IMR-90 (cell line): ENCODE results near the gene DOCK2. TPM values are rescaled to one million over a fixed set of nuclear protein-coding genes. Genes with fewer than 3 reads are reported as not detected.

ENCODE experiments used
- ATAC-seq: fragments of 200-7000 bp; cut with Tn5 transposase; 2 replicates; pipeline ENCODE4 v1.9.1; 2020; ENCODE audit warnings: low read depth, mild to moderate bottlenecking, moderate library complexity
- BruUV-seq: library from RNA; stranded (reverse); fragments of 400-500 nt; replicated peaks from 2 replicates; lab custom pipeline; 2021; lab: Mats Ljungman, UMichigan
- CTCF ChIA-PET: fragments of 300-600 bp; formaldehyde crosslinking; extraction: SDS; loops from one replicate; lab custom pipeline; 2021; ENCODE audit warnings: antibody characterized with exemption; lab: Yijun Ruan, JAX
- POLR2A ChIA-PET: fragments of 300-600 bp; sonication (Branson Sonifier 250); formaldehyde crosslinking; loops from one replicate; lab custom pipeline; 2022; ENCODE audit warnings: antibody characterized with exemption; ENCODE audit not compliant: unreplicated experiment; lab: Charles Lee
- DNase-seq: peaks from one replicate; pipeline ENCODE4 v3.0.0; 2013
- H2AFZ ChIP-seq: replicated peaks from 2 replicates; pipeline ENCODE3; 2013; ENCODE audit warnings: low read length, mild to moderate bottlenecking; ENCODE audit not compliant: poor library complexity
- H2AK5ac ChIP-seq: 2 replicates; pipeline ENCODE4 v1.6.1; 2013; ENCODE audit warnings: low read depth, low read length, inconsistent platforms
- H2AK9ac ChIP-seq: replicated peaks from 2 replicates; pipeline ENCODE3; 2013; ENCODE audit warnings: mild to moderate bottlenecking, low read depth, low read length, moderate library complexity; ENCODE audit not compliant: poor library complexity
- H2BK120ac ChIP-seq: 2 replicates; pipeline ENCODE4 v1.6.1; 2013; ENCODE audit warnings: low read depth, low read length, inconsistent platforms
- H2BK15ac ChIP-seq: 3 replicates; pipeline ENCODE4 v1.6.1; 2013; ENCODE audit warnings: low read depth, low read length, inconsistent platforms
- H2BK20ac ChIP-seq: 2 replicates; pipeline ENCODE4 v1.6.1; 2013; ENCODE audit warnings: low read depth, mild to moderate bottlenecking, inconsistent platforms, low read length, moderate library complexity
- H2BK5ac ChIP-seq: 2 replicates; pipeline ENCODE4 v1.6.1; 2013; ENCODE audit warnings: mild to moderate bottlenecking, low read depth, low read length, inconsistent platforms; ENCODE audit not compliant: poor library complexity, severe bottlenecking
- H3K14ac ChIP-seq: replicated peaks from 2 replicates; pipeline ENCODE4 v1.6.1; 2013; ENCODE audit warnings: low read depth, low read length, inconsistent platforms
- H3K18ac ChIP-seq: 2 replicates; pipeline ENCODE4 v1.6.1; 2013; ENCODE audit warnings: low read depth, low read length, control low read depth
- H3K23ac ChIP-seq: 2 replicates; pipeline ENCODE4 v1.6.1; 2013; ENCODE audit warnings: low read depth, low read length, inconsistent platforms
- H3K27ac ChIP-seq: 2 replicates; pipeline ENCODE4 v1.5.1; 2013; ENCODE audit warnings: mild to moderate bottlenecking, control low read depth, low read length; ENCODE audit not compliant: insufficient read depth
- H3K27me3 ChIP-seq: 2 replicates; pipeline ENCODE4 v1.6.1; 2013; ENCODE audit warnings: low read length; ENCODE audit not compliant: control insufficient read depth, insufficient read depth
- H3K36me3 ChIP-seq: 2 replicates; pipeline ENCODE4 v1.6.1; 2013; ENCODE audit warnings: low read length, mixed read lengths; ENCODE audit not compliant: control insufficient read depth, insufficient read depth
- H3K4ac ChIP-seq: 2 replicates; pipeline ENCODE4 v1.6.1; 2013; ENCODE audit warnings: low read depth, low read length, inconsistent platforms
- H3K4me1 ChIP-seq: 2 replicates; pipeline ENCODE4 v1.6.1; 2013; ENCODE audit warnings: low read length, mixed read lengths; ENCODE audit not compliant: control insufficient read depth, insufficient read depth
- H3K4me2 ChIP-seq: 2 replicates; pipeline ENCODE4 v1.6.1; 2013; ENCODE audit warnings: low read depth, mild to moderate bottlenecking, control low read depth, low read length, moderate library complexity
- H3K4me3 ChIP-seq: 2 replicates; pipeline ENCODE4 v1.5.1; 2013; ENCODE audit warnings: low read depth, mild to moderate bottlenecking, control low read depth, low read length, moderate library complexity; ENCODE audit not compliant: insufficient read depth
- H3K56ac ChIP-seq: 2 replicates; pipeline ENCODE4 v1.6.1; 2013; ENCODE audit warnings: low read length, inconsistent platforms; ENCODE audit not compliant: insufficient read depth; ENCODE audit errors: extremely low read depth
- H3K79me1 ChIP-seq, 2 experiments: 2 replicates each; pipeline ENCODE4 v1.6.1; 2013; ENCODE audit warnings: low read length in 2 of 2, inconsistent platforms in 1 of 2, low read depth in 1 of 2
- H3K9ac ChIP-seq: 2 replicates; pipeline ENCODE4 v1.6.1; 2013; ENCODE audit warnings: low read depth, low read length, control low read depth
- H3K9me1 ChIP-seq: 2 replicates; pipeline ENCODE4 v1.6.1; 2013; ENCODE audit warnings: low read length, inconsistent platforms; ENCODE audit not compliant: insufficient read depth
- H3K9me3 ChIP-seq: 2 replicates; pipeline ENCODE4 v1.6.1; 2013; ENCODE audit warnings: low read length; ENCODE audit not compliant: control insufficient read depth, insufficient read depth
- H4K20me1 ChIP-seq: 2 replicates; pipeline ENCODE4 v1.6.1; 2013; ENCODE audit warnings: low read length, inconsistent platforms; ENCODE audit not compliant: insufficient read depth
- H4K5ac ChIP-seq: 2 replicates; pipeline ENCODE4 v1.6.1; 2013; ENCODE audit warnings: mild to moderate bottlenecking, low read depth, low read length, control low read depth
- H4K8ac ChIP-seq, 2 experiments: 2 replicates each; pipeline ENCODE4 v1.6.1; 2013; ENCODE audit warnings: low read depth in 2 of 2, low read length in 2 of 2, control low read depth in 1 of 2, inconsistent platforms in 1 of 2
- H4K91ac ChIP-seq: 2 replicates; pipeline ENCODE4 v1.6.1; 2013; ENCODE audit warnings: low read depth, low read length, inconsistent platforms; ENCODE audit not compliant: insufficient read depth
- RFX5 ChIP-seq: IDR thresholded peaks from 2 replicates; pipeline ENCODE4 v1.8.0; 2012; ENCODE audit warnings: low read depth, mild to moderate bottlenecking, low read length, moderate library complexity
- WGBS, 2 experiments: methylation state at CpG; one replicate each; pipeline versions ENCODE4 v1.1.5 to v1.1.7; 2013; ENCODE audit warnings: missing lambda C conversion rate in 2 of 2; ENCODE audit not compliant: insufficient read length in 1 of 2; ENCODE audit errors: extremely low coverage in 2 of 2; 5-methylcytosine and 5-hydroxymethylcytosine counted together
- dilution Hi-C: fragments of 300-500 bp; cut with HindIII; formaldehyde crosslinking; loops from one replicate; pipeline ENCODE4 v1.14.3; 2018; ENCODE audit warnings: low sequenced_read_pairs; ENCODE audit not compliant: unreplicated experiment
- in situ Hi-C: fragments of 300-500 bp; cut with MboI; formaldehyde crosslinking; loops from 3 replicates; pipeline ENCODE4 v1.14.3; 2019; ENCODE audit warnings: low sequenced_read_pairs, inconsistent platforms, mixed read lengths
- intact Hi-C: fragments of 100-400 bp; cut with micrococcal nuclease; formaldehyde crosslinking; loops from 2 replicates; pipeline ENCODE4 v1.10.0; 2022
- polyA plus RNA-seq, 3 experiments: library from polyadenylated mRNA; depleted of rRNA; stranded (reverse); fragments of >200 nt; gene quantifications; 2 replicates each; pipeline ENCODE4 v1.2.3, GENCODE V29; 2012; ENCODE audit warnings: low replicate concordance in 1 of 3
- total RNA-seq: library from RNA; depleted of rRNA; stranded (reverse); fragments of >200 nt; gene quantifications from 2 replicates; pipeline ENCODE4 v1.2.3, GENCODE V29; 2012
- TF ChIP-seq, protein P1 (sequence below): conservative IDR thresholded peaks from 2 replicates; pipeline ENCODE4 v1.5.1; 2012; ENCODE audit warnings: mild to moderate bottlenecking, low read depth, low read length, improper control_type of control experiment

DOCK2 gene
- total and polyA plus RNA-seq, 2 of the 4 experiments (the other 2 are of a cell fraction) = 0.72 to 3.0 TPM

DNA sequence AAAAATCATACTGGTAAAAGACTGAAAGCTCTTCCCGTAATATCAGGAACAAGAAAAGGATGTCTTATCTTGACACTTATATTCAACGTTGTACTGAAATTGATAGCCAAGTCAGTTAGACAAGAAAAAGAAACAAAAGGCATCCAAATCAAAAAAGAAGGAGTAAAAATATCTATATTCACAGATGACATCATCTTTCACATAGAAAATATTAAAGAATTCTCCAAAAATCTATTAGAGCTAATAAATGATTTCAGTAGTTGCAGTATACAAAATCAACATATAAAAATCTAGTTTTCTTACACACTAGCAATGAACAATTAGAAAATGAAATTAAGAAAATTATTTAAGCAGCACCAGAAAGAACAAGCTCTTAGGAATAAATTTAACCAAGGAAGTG, 29.2 kb upstream of the DOCK2 start:
- Histone ChIP-seq H3K4ac (no peak overlapping the region), H3K9ac (no peak overlapping the region), H2BK15ac (no peak overlapping the region), H4K5ac (no peak overlapping the region), H3K79me1 (no peaks in the 10 kb centered on the region), H2AK5ac (no peak overlapping the region), H3K4me3 (no peak overlapping the region), H3K23ac (no peak overlapping the region), H3K9me1 (no peaks in the 10 kb centered on the region), H3K18ac (no peak overlapping the region), H2BK120ac (no peak overlapping the region), H3K56ac (no peak overlapping the region), H3K4me2 (no peak overlapping the region), H3K36me3 (peaks cover 1% of the 10 kb centered on the region; the same call in 1 of the 2 replicates), H2AFZ (no peak overlapping the region), H3K4me1 (no peaks in the 10 kb centered on the region), H2BK20ac (no peak overlapping the region), H3K14ac (no peak overlapping the region), H2BK5ac (no peak overlapping the region), H4K8ac (no peak overlapping the region), H4K91ac (no peak overlapping the region), H3K27me3 (no peaks in the 10 kb centered on the region), H3K27ac (no peak overlapping the region), H3K9me3 (peaks cover 4% of the 10 kb centered on the region), H2AK9ac (no peak overlapping the region), H4K20me1 (no peaks in the 10 kb centered on the region)
- no CpG with 5 or more reads among the region's 2 CpGs for WGBS, 2 experiments
- in situ Hi-C loops (no loop called here), dilution Hi-C loops (no loop called here), intact Hi-C loops (no loop called here)
- ChIA-PET POLR2A (no interaction called here), CTCF (no interaction called here)
- TF ChIP-seq RFX5 = no peak
- TF ChIP-seq, protein P1, sequence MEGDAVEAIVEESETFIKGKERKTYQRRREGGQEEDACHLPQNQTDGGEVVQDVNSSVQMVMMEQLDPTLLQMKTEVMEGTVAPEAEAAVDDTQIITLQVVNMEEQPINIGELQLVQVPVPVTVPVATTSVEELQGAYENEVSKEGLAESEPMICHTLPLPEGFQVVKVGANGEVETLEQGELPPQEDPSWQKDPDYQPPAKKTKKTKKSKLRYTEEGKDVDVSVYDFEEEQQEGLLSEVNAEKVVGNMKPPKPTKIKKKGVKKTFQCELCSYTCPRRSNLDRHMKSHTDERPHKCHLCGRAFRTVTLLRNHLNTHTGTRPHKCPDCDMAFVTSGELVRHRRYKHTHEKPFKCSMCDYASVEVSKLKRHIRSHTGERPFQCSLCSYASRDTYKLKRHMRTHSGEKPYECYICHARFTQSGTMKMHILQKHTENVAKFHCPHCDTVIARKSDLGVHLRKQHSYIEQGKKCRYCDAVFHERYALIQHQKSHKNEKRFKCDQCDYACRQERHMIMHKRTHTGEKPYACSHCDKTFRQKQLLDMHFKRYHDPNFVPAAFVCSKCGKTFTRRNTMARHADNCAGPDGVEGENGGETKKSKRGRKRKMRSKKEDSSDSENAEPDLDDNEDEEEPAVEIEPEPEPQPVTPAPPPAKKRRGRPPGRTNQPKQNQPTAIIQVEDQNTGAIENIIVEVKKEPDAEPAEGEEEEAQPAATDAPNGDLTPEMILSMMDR = no peak
- BruUV-seq = no TSS peak
- DNase-seq = no peak
- no peak for ATAC-seq
